ENCODE results near the gene UROC1. TPM values are rescaled to one million over a fixed set of nuclear protein-coding genes. Genes with fewer than 3 reads are reported as not detected.

The UROC1 gene
- total RNA-seq, 1 experiment from 2014 or later, result not detected

GRCh38 chr3:126475413-126476114 is 42.0 kb downstream of the UROC1 start, which contains the start of gene ZXDC:
TSS of gene ZXDC (minus strand) at chr3:126475891. CDS start at chr3:126475865, 26 bp downstream.
- in situ Hi-C loops (cut with HindIII; ENCODE audit: low pct_unique_long_range_greater_than_20kb, low sequenced_read_pairs), result no loop called here
- DNase-seq (ENCODE audit: low read depth), result peak; percentile 83

DNA sequence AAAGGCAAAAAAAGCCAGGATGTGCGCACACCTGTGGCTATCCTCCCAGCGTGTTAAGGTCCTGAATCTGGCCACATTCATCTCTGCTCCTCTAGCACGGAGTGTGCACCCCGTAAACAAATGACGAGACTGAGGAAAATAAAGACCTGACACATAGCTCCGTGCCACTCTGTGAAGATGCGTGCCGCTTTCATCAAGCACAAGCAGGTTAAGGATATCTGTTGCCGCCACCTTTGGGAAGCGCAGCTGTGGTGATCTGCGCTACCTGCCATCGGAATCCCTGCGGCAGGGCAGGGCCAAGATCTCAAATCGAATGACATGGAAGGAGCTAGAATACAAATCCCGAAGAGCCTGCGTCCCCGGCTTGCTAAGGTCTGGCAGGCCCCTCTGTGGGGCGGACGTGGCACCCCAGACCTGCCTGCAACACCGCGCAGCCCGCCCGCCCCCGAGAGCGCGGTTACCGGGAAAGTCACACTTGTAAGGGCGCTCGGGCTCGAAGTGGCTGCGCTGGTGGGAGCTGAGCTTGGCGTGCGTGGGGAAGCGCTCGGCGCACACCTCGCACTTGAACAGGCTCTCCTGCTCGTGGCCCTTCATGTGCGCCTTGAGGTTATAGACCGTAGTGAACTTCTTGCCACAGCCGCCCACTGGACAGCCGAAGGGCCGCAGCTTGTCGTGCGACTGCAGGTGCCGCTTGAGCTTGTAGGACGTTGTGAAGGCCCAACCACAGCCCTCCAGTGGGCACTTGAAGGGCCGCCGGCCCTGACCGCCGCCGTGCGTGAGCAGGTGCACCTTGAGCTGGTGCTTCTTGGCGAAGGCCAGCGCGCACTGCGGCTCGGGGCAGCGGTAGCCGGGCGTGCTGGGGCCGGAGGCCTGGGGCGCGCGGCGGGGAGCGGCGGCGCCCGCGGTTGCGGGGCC is 42.8 kb downstream of the UROC1 start:
- peak; percentile 38 for DNase-seq (ENCODE audit: low read depth)
- in situ Hi-C loops (cut with HindIII; ENCODE audit: low pct_unique_long_range_greater_than_20kb, low sequenced_read_pairs), result no loop called here

- in situ Hi-C loops (cut with HindIII; ENCODE audit: low pct_unique_long_range_greater_than_20kb, low sequenced_read_pairs), result no loop called here
These were observed 44.0 kb downstream of the UROC1 start for GRCh38 chr3:126473292-126474168.

GRCh38 chr3:126472277-126473006 is 45.1 kb downstream of the UROC1 start:
- peak; percentile 85 for DNase-seq (ENCODE audit: low read depth)
- in situ Hi-C loops (cut with HindIII; ENCODE audit: low pct_unique_long_range_greater_than_20kb, low sequenced_read_pairs), result no loop called here

More at GRCh38 chr3:126473292-126474168, 44.0 kb downstream of the UROC1 start:
- no peak for DNase-seq (ENCODE audit: low read depth)

- in situ Hi-C loops (cut with HindIII; ENCODE audit: low pct_unique_long_range_greater_than_20kb, low sequenced_read_pairs), result no loop called here
- DNase-seq (ENCODE audit: low read depth), result no peak
These were observed 48.1 kb downstream of the UROC1 start for GRCh38 chr3:126469479-126469878.

GRCh38 chr3:126468028-126468891 is 49.3 kb downstream of the UROC1 start:
- no peak for DNase-seq (ENCODE audit: low read depth)
- in situ Hi-C loops (cut with HindIII; ENCODE audit: low pct_unique_long_range_greater_than_20kb, low sequenced_read_pairs), result no loop called here

- in situ Hi-C loops (cut with HindIII; ENCODE audit: low pct_unique_long_range_greater_than_20kb, low sequenced_read_pairs), result no loop called here
These were observed 50.0 kb downstream of the UROC1 start for GRCh38 chr3:126467611-126467955.

DNA sequence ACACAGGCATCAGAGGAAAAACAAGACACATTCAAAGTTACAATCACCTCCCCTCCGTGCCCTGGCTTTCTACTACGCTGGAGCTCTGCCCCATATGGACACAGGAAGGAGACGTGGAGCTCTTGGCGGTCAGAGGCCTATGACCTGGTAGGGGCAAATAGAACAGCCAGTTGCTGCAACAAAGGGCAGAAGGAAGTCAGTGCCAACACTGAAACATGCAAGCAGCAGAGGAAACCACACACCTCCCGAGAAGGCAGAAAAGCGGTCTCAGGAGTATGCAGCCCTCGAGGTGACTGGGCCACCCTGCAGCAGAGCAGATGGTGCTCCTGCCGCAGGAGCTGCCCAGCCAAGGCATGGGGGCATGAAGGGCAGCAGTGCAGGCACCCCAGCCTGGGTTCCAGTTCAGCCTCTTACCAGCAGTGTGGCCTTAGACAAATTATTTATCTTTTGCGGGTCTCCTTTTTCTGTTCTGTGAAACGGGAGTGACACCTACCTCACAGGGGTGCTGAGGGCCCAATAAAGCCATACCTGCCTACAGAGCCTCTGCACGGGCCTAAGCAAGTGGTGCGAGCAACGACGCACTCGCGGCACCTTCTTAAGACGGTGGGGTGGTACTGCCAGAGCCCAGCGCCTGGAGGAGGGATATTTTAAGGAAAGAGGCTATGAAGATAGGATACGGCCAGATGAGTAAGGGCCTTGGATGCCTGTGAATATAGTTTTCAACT is 50.5 kb downstream of the UROC1 start:
- DNase-seq (ENCODE audit: low read depth), result no peak
- in situ Hi-C loops (cut with HindIII; ENCODE audit: low pct_unique_long_range_greater_than_20kb, low sequenced_read_pairs), result no loop called here

More at GRCh38 chr3:126467611-126467955, 50.0 kb downstream of the UROC1 start:
- DNase-seq (ENCODE audit: low read depth), result no peak

GRCh38 chr3:126465928-126466544 is 51.5 kb downstream of the UROC1 start:
- DNase-seq (ENCODE audit: low read depth), result no peak
- in situ Hi-C loops (cut with HindIII; ENCODE audit: low pct_unique_long_range_greater_than_20kb, low sequenced_read_pairs), result no loop called here

DNA sequence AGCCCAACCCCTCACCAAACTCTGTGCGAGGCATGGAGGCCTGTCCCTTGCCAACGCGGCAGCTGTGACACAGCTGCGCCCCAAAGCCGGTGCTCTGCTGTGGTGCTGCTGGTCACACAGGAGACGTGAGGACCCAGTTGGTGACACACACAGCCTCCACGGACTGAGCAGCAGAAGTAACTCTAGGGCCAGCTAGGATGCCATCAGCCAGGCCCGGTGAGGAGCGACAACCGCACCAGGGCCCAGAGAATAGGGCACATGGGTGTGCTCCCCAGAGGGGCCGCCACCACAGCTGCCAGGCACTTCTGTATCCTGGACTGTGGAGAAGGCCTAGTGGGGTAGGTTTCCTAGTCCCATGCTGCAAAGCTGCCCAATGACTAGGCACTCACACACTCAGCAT is 52.6 kb downstream of the UROC1 start:
- no peak for DNase-seq (ENCODE audit: low read depth)
- in situ Hi-C loops (cut with HindIII; ENCODE audit: low pct_unique_long_range_greater_than_20kb, low sequenced_read_pairs), result no loop called here

DNA sequence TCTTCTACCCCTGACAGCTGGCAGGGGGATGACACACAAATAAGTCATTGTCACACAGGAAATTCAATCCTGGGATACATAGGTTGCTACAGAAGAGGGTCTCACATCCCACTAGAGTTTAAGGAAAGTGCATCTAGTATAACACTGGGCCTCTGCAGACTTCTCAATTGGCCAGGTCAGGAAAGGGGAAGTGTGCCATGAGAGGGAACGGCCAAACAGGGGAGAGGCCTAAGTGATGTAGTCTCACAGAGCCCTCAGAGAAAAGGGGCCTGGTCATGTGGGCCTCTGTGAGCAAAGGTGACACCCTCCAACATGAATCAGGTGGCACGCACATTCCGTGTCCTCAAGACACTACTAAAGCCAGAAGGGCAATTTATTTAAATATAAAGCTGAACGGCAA is 53.1 kb downstream of the UROC1 start:
- DNase-seq (ENCODE audit: low read depth), result no peak
- in situ Hi-C loops (cut with HindIII; ENCODE audit: low pct_unique_long_range_greater_than_20kb, low sequenced_read_pairs), result no loop called here

GRCh38 chr3:126464093-126464492 is 53.5 kb downstream of the UROC1 start:
- DNase-seq (ENCODE audit: low read depth), result no peak
- in situ Hi-C loops (cut with HindIII; ENCODE audit: low pct_unique_long_range_greater_than_20kb, low sequenced_read_pairs), result no loop called here

DNA sequence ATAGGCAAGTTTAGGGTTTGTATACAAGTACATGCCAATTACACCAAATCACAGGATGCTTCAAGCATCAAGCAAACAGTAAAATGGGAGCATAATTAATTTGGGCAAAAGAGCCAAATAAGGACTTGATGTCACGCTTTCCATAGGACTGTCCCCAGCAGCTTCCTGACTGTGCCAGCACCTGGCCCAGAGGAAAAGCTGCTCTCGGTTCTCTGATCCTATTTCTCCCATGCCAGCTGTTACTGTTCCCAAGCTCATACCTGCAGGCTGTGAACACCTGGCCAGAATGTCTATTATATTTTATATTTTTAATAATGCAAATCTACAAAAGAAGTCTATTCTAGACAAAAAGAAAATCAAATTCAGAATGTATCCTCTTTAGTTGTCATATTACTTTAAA is 54.1 kb downstream of the UROC1 start:
- in situ Hi-C loops (cut with HindIII; ENCODE audit: low pct_unique_long_range_greater_than_20kb, low sequenced_read_pairs), result no loop called here
- no peak for DNase-seq (ENCODE audit: low read depth)

DNA sequence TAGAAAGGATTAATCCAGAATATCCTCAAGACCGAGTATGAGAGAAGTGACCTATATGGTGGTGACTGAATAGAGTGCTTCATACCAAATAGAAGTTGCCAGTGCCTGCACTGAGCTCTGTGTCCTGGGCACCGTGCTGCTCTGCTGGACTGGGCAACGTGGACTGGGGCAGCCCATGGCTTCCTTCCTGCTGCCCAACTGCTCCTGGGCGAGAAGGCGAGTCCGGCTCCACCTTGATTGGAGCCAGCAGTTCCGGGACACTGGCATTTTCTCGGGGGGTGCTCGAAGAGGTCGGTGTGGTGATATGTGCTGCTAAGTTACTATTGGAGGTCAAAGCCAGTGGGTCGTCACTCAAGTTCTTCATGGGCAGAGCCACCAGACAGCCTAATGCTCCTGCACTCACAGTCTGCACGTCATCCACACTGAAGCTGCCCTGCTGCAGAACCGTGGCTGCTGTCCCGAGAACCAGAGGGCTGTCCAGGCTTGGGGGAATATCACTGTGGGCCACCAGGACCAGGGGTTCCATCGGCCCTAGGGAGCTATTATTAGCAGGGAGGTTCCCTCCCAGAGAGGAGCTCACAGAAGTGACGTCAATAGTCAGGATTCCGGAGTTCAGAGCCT is 56.0 kb downstream of the UROC1 start:
- no peak for DNase-seq (ENCODE audit: low read depth)

GRCh38 chr3:126460381-126460780 is 57.2 kb downstream of the UROC1 start:
- no peak for DNase-seq (ENCODE audit: low read depth)
- in situ Hi-C loops (cut with HindIII; ENCODE audit: low pct_unique_long_range_greater_than_20kb, low sequenced_read_pairs), result no loop called here

More for the DNA sequence above, 56.0 kb downstream of the UROC1 start:
- in situ Hi-C loops (cut with HindIII; ENCODE audit: low pct_unique_long_range_greater_than_20kb, low sequenced_read_pairs), result no loop called here

- no peak for DNase-seq (ENCODE audit: low read depth)
- in situ Hi-C loops (cut with HindIII; ENCODE audit: low pct_unique_long_range_greater_than_20kb, low sequenced_read_pairs), result no loop called here
These were observed 57.8 kb downstream of the UROC1 start for GRCh38 chr3:126459763-126460127.
